SK-N-SH treated with all-trans-retinoic acid at 6 μM for 48 hours (cell line): Measurements from ENCODE around the gene SYNGAP1.

Source experiments
- ATAC-seq: fragments of 200-7000 bp; cut with Tn5 transposase; 3 replicates; pipeline ENCODE4 v1.9.1; 2020; ENCODE audit warnings: mild to moderate bottlenecking, moderate library complexity
- ARNTL ChIP-seq: fragments of 450-650 bp; formaldehyde crosslinking; IDR thresholded peaks from 2 replicates; pipeline ENCODE4 v1.5.0; 2020; ENCODE audit warnings: low read depth, mild to moderate bottlenecking, moderate library complexity, borderline replicate concordance
- CREB5 ChIP-seq: fragments of 250-450 bp; sonication (Bioruptor Pico); IDR thresholded peaks from 2 replicates; pipeline ENCODE4 v1.5.1; 2020; ENCODE audit warnings: low read depth, mild to moderate bottlenecking, moderate library complexity
- CSDC2 ChIP-seq: fragments of 250-450 bp; sonication (Bioruptor Pico); IDR thresholded peaks from 2 replicates; pipeline ENCODE4 v1.5.0; 2020; ENCODE audit warnings: mild to moderate bottlenecking, moderate library complexity
- ESRRG ChIP-seq: fragments of 250-450 bp; sonication (Bioruptor Pico); IDR thresholded peaks from 2 replicates; pipeline ENCODE4 v1.6.1; 2021; ENCODE audit warnings: mild to moderate bottlenecking
- GLIS3 ChIP-seq: fragments of 250-450 bp; sonication (Bioruptor Pico); IDR thresholded peaks from 2 replicates; pipeline ENCODE4 v1.5.0; 2020; ENCODE audit warnings: mild to moderate bottlenecking, moderate library complexity
- OSR1 ChIP-seq: fragments of 250-450 bp; sonication (Bioruptor Pico); IDR thresholded peaks from 2 replicates; pipeline ENCODE4 v1.8.0; 2022; ENCODE audit warnings: moderate library complexity, mild to moderate bottlenecking, inconsistent platforms
- PATZ1 ChIP-seq: fragments of 250-450 bp; sonication (Bioruptor Pico); IDR thresholded peaks from 2 replicates; pipeline ENCODE4 v1.8.0; 2020; ENCODE audit warnings: mild to moderate bottlenecking, moderate library complexity, borderline replicate concordance
- PPARA ChIP-seq: fragments of 250-450 bp; sonication (Bioruptor Pico); IDR thresholded peaks from 2 replicates; pipeline ENCODE4 v1.5.0; 2020; ENCODE audit warnings: mild to moderate bottlenecking, borderline replicate concordance
- SNAI2 ChIP-seq: fragments of 250-450 bp; sonication (Bioruptor Pico); IDR thresholded peaks from 2 replicates; pipeline ENCODE4 v1.5.0; 2020; ENCODE audit warnings: mild to moderate bottlenecking, moderate library complexity
- TCF4 ChIP-seq: fragments of 250-450 bp; sonication (Bioruptor Pico); IDR thresholded peaks from 2 replicates; pipeline ENCODE4 v1.8.0; 2021; ENCODE audit warnings: mild to moderate bottlenecking, moderate library complexity, borderline replicate concordance
- TOX ChIP-seq: fragments of 250-450 bp; sonication (Bioruptor Pico); IDR thresholded peaks from 2 replicates; pipeline ENCODE4 v1.8.0; 2021; ENCODE audit warnings: mild to moderate bottlenecking, moderate library complexity, borderline replicate concordance
- TSHZ2 ChIP-seq: fragments of 250-450 bp; sonication (Bioruptor Pico); IDR thresholded peaks from 2 replicates; pipeline ENCODE4 v1.5.0; 2020; ENCODE audit warnings: mild to moderate bottlenecking, moderate library complexity
- ZC3H10 ChIP-seq: fragments of 250-450 bp; sonication (Bioruptor Pico); IDR thresholded peaks from 2 replicates; pipeline ENCODE4 v1.5.1; 2021; ENCODE audit warnings: mild to moderate bottlenecking, moderate library complexity
- ZFP3 ChIP-seq: fragments of 250-450 bp; sonication (Bioruptor Pico); IDR thresholded peaks from 2 replicates; pipeline ENCODE4 v1.5.0; 2020; ENCODE audit warnings: mild to moderate bottlenecking, moderate library complexity
- ZFP30 ChIP-seq: fragments of 450-650 bp; formaldehyde crosslinking; IDR thresholded peaks from 2 replicates; pipeline ENCODE4 v1.5.0; 2022; ENCODE audit warnings: mild to moderate bottlenecking, moderate library complexity
- ZNF565 ChIP-seq: fragments of 450-650 bp; formaldehyde crosslinking; conservative IDR thresholded peaks from 2 replicates; pipeline ENCODE4 v1.5.0; 2020; ENCODE audit warnings: low read depth, mild to moderate bottlenecking, moderate library complexity
- TF ChIP-seq, protein P1 (sequence below): fragments of 250-450 bp; sonication (Bioruptor Pico); IDR thresholded peaks from 2 replicates; pipeline ENCODE4 v1.8.0; 2021; ENCODE audit warnings: low read depth, mild to moderate bottlenecking, moderate library complexity, borderline replicate concordance
- TF ChIP-seq, protein P2 (sequence below): fragments of 250-450 bp; sonication (Bioruptor Pico); IDR thresholded peaks from 2 replicates; pipeline ENCODE4 v1.5.1; 2021; ENCODE audit warnings: mild to moderate bottlenecking, moderate library complexity

The SYNGAP1 gene

DNA sequence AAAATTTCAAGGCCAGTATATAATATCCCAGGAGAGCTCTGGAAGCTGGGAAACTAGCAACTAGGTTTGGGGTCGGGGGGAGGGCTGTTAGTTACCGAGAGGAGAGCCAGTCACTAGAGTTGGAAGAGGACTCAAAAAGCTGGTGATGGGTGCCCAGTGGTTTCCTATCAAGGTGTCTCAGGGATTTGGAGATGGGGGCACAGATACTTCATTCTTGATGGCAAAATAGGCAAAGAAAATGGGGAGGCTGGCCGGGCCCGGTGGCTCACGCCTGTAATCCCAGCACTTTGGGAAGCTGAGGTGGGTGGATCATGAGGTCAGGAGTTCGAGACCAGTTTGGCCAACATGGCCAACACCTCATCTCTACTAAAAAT is 8.2 kb upstream of the SYNGAP1 start:
- no peak for TF ChIP-seq SNAI2
- no peak for TF ChIP-seq ZC3H10 (CRISPR knock-in tag)
- TF ChIP-seq ARNTL: no peak
- TF ChIP-seq TCF4 (CRISPR knock-in tag): no peak
- TF ChIP-seq, protein P1, sequence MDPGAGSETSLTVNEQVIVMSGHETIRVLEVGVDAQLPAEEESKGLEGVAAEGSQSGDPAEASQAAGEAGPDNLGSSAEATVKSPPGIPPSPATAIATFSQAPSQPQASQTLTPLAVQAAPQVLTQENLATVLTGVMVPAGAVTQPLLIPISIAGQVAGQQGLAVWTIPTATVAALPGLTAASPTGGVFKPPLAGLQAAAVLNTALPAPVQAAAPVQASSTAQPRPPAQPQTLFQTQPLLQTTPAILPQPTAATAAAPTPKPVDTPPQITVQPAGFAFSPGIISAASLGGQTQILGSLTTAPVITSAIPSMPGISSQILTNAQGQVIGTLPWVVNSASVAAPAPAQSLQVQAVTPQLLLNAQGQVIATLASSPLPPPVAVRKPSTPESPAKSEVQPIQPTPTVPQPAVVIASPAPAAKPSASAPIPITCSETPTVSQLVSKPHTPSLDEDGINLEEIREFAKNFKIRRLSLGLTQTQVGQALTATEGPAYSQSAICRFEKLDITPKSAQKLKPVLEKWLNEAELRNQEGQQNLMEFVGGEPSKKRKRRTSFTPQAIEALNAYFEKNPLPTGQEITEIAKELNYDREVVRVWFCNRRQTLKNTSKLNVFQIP (CRISPR knock-in tag): no peak
- no peak for TF ChIP-seq OSR1 (CRISPR knock-in tag)
- no peak for TF ChIP-seq ZFP3

GRCh38 chr6:33412140-33413009 is 7.5 kb upstream of the SYNGAP1 start:
- no peak for TF ChIP-seq ZC3H10 (CRISPR knock-in tag)
- TF ChIP-seq SNAI2: no peak
- no peak for TF ChIP-seq GLIS3 (CRISPR knock-in tag)
- TF ChIP-seq, protein P2, sequence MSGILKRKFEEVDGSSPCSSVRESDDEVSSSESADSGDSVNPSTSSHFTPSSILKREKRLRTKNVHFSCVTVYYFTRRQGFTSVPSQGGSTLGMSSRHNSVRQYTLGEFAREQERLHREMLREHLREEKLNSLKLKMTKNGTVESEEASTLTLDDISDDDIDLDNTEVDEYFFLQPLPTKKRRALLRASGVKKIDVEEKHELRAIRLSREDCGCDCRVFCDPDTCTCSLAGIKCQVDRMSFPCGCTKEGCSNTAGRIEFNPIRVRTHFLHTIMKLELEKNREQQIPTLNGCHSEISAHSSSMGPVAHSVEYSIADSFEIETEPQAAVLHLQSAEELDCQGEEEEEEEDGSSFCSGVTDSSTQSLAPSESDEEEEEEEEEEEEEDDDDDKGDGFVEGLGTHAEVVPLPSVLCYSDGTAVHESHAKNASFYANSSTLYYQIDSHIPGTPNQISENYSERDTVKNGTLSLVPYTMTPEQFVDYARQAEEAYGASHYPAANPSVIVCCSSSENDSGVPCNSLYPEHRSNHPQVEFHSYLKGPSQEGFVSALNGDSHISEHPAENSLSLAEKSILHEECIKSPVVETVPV (CRISPR knock-in tag): no peak
- TF ChIP-seq ZFP30: no peak
- no peak for TF ChIP-seq OSR1 (CRISPR knock-in tag)
- TF ChIP-seq PATZ1: no peak
- TF ChIP-seq PPARA (CRISPR knock-in tag): no peak
- TF ChIP-seq CSDC2 (CRISPR knock-in tag): no peak
- TF ChIP-seq CREB5: no peak
- TF ChIP-seq, protein P1 (CRISPR knock-in tag): no peak
- no peak for TF ChIP-seq TOX (CRISPR knock-in tag)
- TF ChIP-seq ZNF565: no peak
- TF ChIP-seq ZFP3: no peak
- ATAC-seq: no peak

More for the DNA sequence above, 8.2 kb upstream of the SYNGAP1 start:
- no peak for ATAC-seq

GRCh38 chr6:33413241-33414120 is 6.4 kb upstream of the SYNGAP1 start:
- ATAC-seq: no peak
- no peak for TF ChIP-seq ZNF565
- TF ChIP-seq, protein P1 (CRISPR knock-in tag): no peak
- no peak for TF ChIP-seq CSDC2 (CRISPR knock-in tag)
- no peak for TF ChIP-seq CREB5
- TF ChIP-seq ZFP30: no peak
- TF ChIP-seq TCF4 (CRISPR knock-in tag): no peak
- no peak for TF ChIP-seq SNAI2
- no peak for TF ChIP-seq ESRRG (CRISPR knock-in tag)
- TF ChIP-seq TSHZ2 (CRISPR knock-in tag): no peak
- TF ChIP-seq, all 23 proteins: peak for 0
